Measurements from ENCODE around the gene ZBP1.

The ZBP1 gene

GRCh38 chr20:57616143-57616951 lies 3.9 kb downstream of the ZBP1 start:
- no peak for DNase-seq

- no peak for DNase-seq
These were observed 4.8 kb downstream of the ZBP1 start for GRCh38 chr20:57615445-57615811.

- no peak for DNase-seq
These were observed 5.5 kb downstream of the ZBP1 start for GRCh38 chr20:57614490-57615444.

GRCh38 chr20:57613481-57613921 lies 6.7 kb downstream of the ZBP1 start:
- no peak for DNase-seq

- no peak for DNase-seq
These were observed 7.3 kb downstream of the ZBP1 start for GRCh38 chr20:57612916-57613315.

- DNase-seq: no peak
These were observed 7.8 kb downstream of the ZBP1 start for GRCh38 chr20:57612436-57612835.

- DNase-seq: no peak
These were observed 8.5 kb downstream of the ZBP1 start for GRCh38 chr20:57611586-57612311.

GRCh38 chr20:57610261-57610952 lies 9.8 kb downstream of the ZBP1 start:
- no peak for DNase-seq

GRCh38 chr20:57609842-57610167 lies 10.4 kb downstream of the ZBP1 start:
- no peak for DNase-seq

- DNase-seq: no peak
These were observed 11.0 kb downstream of the ZBP1 start for GRCh38 chr20:57609086-57609841.

- no peak for DNase-seq
These were observed 11.7 kb downstream of the ZBP1 start for GRCh38 chr20:57608516-57608915.

GRCh38 chr20:57605878-57606277 lies 14.3 kb downstream of the ZBP1 start:
- no peak for DNase-seq

- no peak for DNase-seq
These were observed 15.2 kb downstream of the ZBP1 start for GRCh38 chr20:57605045-57605444.

GRCh38 chr20:57603120-57603519 lies 17.1 kb downstream of the ZBP1 start:
- no peak for DNase-seq

GRCh38 chr20:57601737-57602136 lies 18.5 kb downstream of the ZBP1 start:
- no peak for DNase-seq

GRCh38 chr20:57601211-57601570 lies 19.0 kb downstream of the ZBP1 start:
- DNase-seq: no peak

- DNase-seq: no peak
These were observed 19.7 kb downstream of the ZBP1 start for GRCh38 chr20:57600320-57601210.

GRCh38 chr20:57598491-57598890 lies 21.7 kb downstream of the ZBP1 start:
- DNase-seq: no peak

- DNase-seq: no peak
These were observed 22.2 kb downstream of the ZBP1 start for GRCh38 chr20:57598060-57598459.

- peak; percentile 30 for DNase-seq
These were observed 23.0 kb downstream of the ZBP1 start for GRCh38 chr20:57596998-57597939.

All from NCI-H1105 (cell line).